Activated CD8-positive, alpha-beta memory T cell treated with anti-CD3 and anti-CD28 coated beads for 1 hour (primary cell): ENCODE measurements around the gene PLS1.

Source experiments
- DNase-seq, 2 donors: peaks; one replicate each; pipeline ENCODE4 v3.0.0-alpha.2; 2020; ENCODE audit warnings: low read depth in 1 of 2; ENCODE audit errors: extremely low read depth in 1 of 2

The PLS1 gene

GRCh38 chr3:142754494-142754893, 158.3 kb downstream of the PLS1 start:
- no peak for DNase-seq
